ENCODE data around the gene LRRC47.

LRRC47 gene

DNA sequence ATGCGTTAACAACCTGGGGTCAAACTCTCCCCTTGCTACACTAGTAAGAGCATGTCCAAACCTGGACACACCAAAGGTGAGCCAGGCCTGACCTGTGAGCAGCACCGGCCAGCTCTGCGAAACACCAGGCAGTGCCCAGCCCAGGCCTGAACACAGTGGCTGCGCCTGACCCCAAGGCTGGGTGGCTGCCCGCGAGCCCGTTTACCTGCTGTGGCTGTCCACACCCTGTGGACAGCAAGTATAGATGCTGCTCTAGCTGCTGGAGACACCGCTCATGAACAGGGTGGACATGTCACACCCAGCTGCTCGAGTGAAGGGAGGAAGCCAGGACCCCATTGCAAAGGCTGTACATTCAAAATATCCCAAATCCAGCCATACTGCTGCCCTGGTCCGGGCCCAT is 51.7 kb downstream of the LRRC47 start:
- Histone ChIP-seq H3K9ac (ENCODE audit: low read depth, low read length) (0 out of 2 replicates have a peak overlapping the region, but pooled peaks have one; percentile 26), H3K4me3 (ENCODE audit: low read length) (0 out of 2 replicates have a peak overlapping the region, but pooled peaks have one; percentile 5), H3K9me3 (ENCODE audit: insufficient read depth, low read depth, low read length) (no peaks in the 10 kb centered on the region), H3K27me3 (ENCODE audit: insufficient read depth, low read length) (peaks cover 6% of the 10 kb centered on the region; the same call in 1 of the 2 replicates), H3K36me3 (ENCODE audit: insufficient read depth, low read length) (peaks cover 41% of the 10 kb centered on the region), H3K4me1 (ENCODE audit: insufficient read depth, low read length) (peaks cover 14% of the 10 kb centered on the region), H3K27ac (ENCODE audit: low read depth, low read length) (no peak overlapping the region)
- 92% methylated on average over 10 of the region's 10 CpGs for WGBS

- no peaks in the 10 kb centered on the region for H3K9me3 ChIP-seq (ENCODE audit: insufficient read depth, low read depth, low read length)
- peaks cover 50% of the 10 kb centered on the region for H3K36me3 ChIP-seq (ENCODE audit: insufficient read depth, low read length)
- H3K27me3 ChIP-seq (ENCODE audit: insufficient read depth, low read length), result no peaks in the 10 kb centered on the region
- H3K27ac ChIP-seq (ENCODE audit: low read depth, low read length), result no peak overlapping the region
- H3K9ac ChIP-seq (ENCODE audit: low read depth, low read length), result no peak overlapping the region
- WGBS, result 94% methylated on average over 12 of the region's 12 CpGs
- no peak overlapping the region for H3K4me3 ChIP-seq (ENCODE audit: low read length)
- H3K4me1 ChIP-seq (ENCODE audit: insufficient read depth, low read length), result peaks cover 14% of the 10 kb centered on the region
Measured at GRCh38 chr1:3743826-3744225, 52.5 kb downstream of the LRRC47 start.

GRCh38 chr1:3743421-3743820 is 52.9 kb downstream of the LRRC47 start:
- H3K9me3 ChIP-seq (ENCODE audit: insufficient read depth, low read depth, low read length), result no peaks in the 10 kb centered on the region
- no peak overlapping the region for H3K4me3 ChIP-seq (ENCODE audit: low read length)
- no peaks in the 10 kb centered on the region for H3K27me3 ChIP-seq (ENCODE audit: insufficient read depth, low read length)
- WGBS, result 93% methylated on average over 4 of the region's 4 CpGs
- peaks cover 54% of the 10 kb centered on the region for H3K36me3 ChIP-seq (ENCODE audit: insufficient read depth, low read length)
- peaks cover 14% of the 10 kb centered on the region for H3K4me1 ChIP-seq (ENCODE audit: insufficient read depth, low read length)
- H3K27ac ChIP-seq (ENCODE audit: low read depth, low read length), result no peak overlapping the region
- H3K9ac ChIP-seq (ENCODE audit: low read depth, low read length), result no peak overlapping the region

- Histone ChIP-seq H3K9ac (ENCODE audit: low read depth, low read length) (no peak overlapping the region), H3K36me3 (ENCODE audit: insufficient read depth, low read length) (peaks cover 61% of the 10 kb centered on the region), H3K9me3 (ENCODE audit: insufficient read depth, low read depth, low read length) (no peaks in the 10 kb centered on the region), H3K4me3 (ENCODE audit: low read length) (no peak overlapping the region), H3K27ac (ENCODE audit: low read depth, low read length) (no peak overlapping the region), H3K27me3 (ENCODE audit: insufficient read depth, low read length) (no peaks in the 10 kb centered on the region), H3K4me1 (ENCODE audit: insufficient read depth, low read length) (peaks cover 14% of the 10 kb centered on the region)
- 96% methylated on average over 24 of the region's 24 CpGs for WGBS
Measured at GRCh38 chr1:3742439-3743298, 53.6 kb downstream of the LRRC47 start.

DNA sequence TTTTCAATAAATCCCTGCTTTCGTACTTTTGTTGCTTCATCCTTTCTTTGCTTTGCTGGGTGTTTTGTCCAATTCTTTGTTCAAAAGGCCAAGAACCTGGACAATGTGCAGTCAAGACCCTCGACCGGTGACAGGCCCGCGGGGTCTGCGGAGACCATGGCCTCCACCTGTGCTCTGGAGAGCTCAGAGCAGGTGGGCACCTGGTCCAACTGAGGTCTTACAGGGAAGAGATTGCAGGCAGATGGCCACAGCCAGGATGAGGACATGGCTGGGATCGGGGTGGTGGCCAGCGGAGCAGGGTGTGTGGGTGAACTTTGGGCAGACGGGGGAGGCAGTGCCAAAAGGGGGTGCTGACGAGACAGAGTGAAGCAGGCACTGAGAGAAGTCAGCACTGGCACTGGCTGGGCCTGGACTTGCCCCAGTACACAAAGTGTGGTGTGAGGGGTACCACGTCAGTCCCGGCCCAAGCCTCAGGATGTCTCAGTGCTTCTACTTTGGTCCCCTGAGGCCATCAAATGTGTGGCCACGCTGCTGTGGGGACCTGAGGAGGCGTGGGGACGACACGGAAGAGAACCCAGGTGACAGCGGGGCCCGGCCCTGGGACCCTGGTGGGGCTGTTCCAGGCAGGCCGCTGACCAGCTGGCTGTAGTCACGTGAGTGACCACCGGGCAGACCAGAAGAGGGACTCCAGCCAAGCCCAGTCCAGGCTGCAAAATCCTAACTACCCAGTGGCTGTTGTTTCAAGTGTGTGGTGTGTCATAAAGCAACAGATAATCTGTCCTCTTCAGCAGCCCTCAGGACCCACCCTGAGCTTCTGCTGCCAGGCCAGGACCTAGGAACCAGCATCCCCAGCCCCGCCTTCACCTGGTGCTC is 54.5 kb downstream of the LRRC47 start:
- Histone ChIP-seq H3K27me3 (ENCODE audit: insufficient read depth, low read length) (no peaks in the 10 kb centered on the region), H3K4me3 (ENCODE audit: low read length) (no peak overlapping the region), H3K27ac (ENCODE audit: low read depth, low read length) (no peak overlapping the region), H3K36me3 (ENCODE audit: insufficient read depth, low read length) (peaks cover 68% of the 10 kb centered on the region), H3K9ac (ENCODE audit: low read depth, low read length) (no peak overlapping the region), H3K4me1 (ENCODE audit: insufficient read depth, low read length) (peaks cover 14% of the 10 kb centered on the region), H3K9me3 (ENCODE audit: insufficient read depth, low read depth, low read length) (no peaks in the 10 kb centered on the region)
- 96% methylated on average over 22 of the region's 22 CpGs for WGBS

DNA sequence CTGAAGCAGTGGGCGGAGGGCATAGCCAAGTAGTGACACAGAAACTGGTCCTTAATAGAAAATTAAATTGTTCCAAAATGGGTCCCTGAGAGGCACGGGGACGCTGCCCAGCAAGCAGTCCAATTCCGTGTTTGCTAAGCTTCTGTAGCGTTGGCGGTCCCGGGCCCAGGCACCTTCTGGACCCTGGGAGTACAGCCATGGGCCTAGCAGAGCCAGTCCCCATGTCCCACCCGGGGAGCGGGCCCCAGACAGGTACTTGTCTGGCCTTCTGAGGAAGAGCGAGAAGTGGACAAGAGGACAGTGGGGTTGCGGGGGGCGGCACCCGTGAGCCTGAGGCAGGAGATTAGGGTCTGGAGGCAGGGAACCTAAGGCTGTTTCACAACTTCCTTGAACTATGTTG is 55.5 kb downstream of the LRRC47 start:
- Histone ChIP-seq H3K4me3 (ENCODE audit: low read length) (no peak overlapping the region), H3K4me1 (ENCODE audit: insufficient read depth, low read length) (peaks cover 7% of the 10 kb centered on the region; the same call in 1 of the 2 replicates), H3K9me3 (ENCODE audit: insufficient read depth, low read depth, low read length) (no peaks in the 10 kb centered on the region), H3K27me3 (ENCODE audit: insufficient read depth, low read length) (no peaks in the 10 kb centered on the region), H3K9ac (ENCODE audit: low read depth, low read length) (no peak overlapping the region), H3K36me3 (ENCODE audit: insufficient read depth, low read length) (peaks cover 79% of the 10 kb centered on the region), H3K27ac (ENCODE audit: low read depth, low read length) (no peak overlapping the region)
- WGBS, result 96% methylated on average over 13 of the region's 13 CpGs

- no peak overlapping the region for H3K9ac ChIP-seq (ENCODE audit: low read depth, low read length)
- no peak overlapping the region for H3K27ac ChIP-seq (ENCODE audit: low read depth, low read length)
- WGBS, result 97% methylated on average over 9 of the region's 9 CpGs
- H3K4me1 ChIP-seq (ENCODE audit: insufficient read depth, low read length), result 0 out of 2 replicates have a peak, but pooled peaks cover under 1% of the 10 kb centered on the region
- H3K4me3 ChIP-seq (ENCODE audit: low read length), result no peak overlapping the region
- no peaks in the 10 kb centered on the region for H3K27me3 ChIP-seq (ENCODE audit: insufficient read depth, low read length)
- H3K36me3 ChIP-seq (ENCODE audit: insufficient read depth, low read length), result peaks cover 83% of the 10 kb centered on the region
- H3K9me3 ChIP-seq (ENCODE audit: insufficient read depth, low read depth, low read length), result no peaks in the 10 kb centered on the region
Measured at GRCh38 chr1:3740042-3740441, 56.3 kb downstream of the LRRC47 start.

DNA sequence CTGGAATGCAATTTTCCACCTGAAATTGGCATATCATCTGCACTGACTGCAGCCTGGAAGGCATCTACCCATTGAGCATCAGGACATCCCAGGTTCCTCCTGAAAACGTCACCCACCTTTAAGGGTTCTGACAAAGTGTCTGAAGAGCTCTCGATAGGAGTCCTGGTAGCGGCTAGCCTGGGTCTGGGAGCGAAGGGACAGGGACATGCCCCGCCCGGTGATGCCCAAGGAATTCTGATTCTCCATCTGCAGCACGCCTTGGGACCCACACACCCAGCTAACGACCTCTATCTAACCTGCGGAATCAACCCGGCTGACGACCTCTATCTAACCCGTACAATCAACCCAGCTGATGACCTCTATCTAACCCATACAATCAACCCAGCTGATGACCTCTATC is 57.4 kb downstream of the LRRC47 start:
- Histone ChIP-seq H3K9ac (ENCODE audit: low read depth, low read length) (no peak overlapping the region), H3K9me3 (ENCODE audit: insufficient read depth, low read depth, low read length) (no peaks in the 10 kb centered on the region), H3K4me1 (ENCODE audit: insufficient read depth, low read length) (no peaks in the 10 kb centered on the region; the same call in 1 of the 2 replicates), H3K27ac (ENCODE audit: low read depth, low read length) (no peak overlapping the region), H3K4me3 (ENCODE audit: low read length) (no peak overlapping the region), H3K27me3 (ENCODE audit: insufficient read depth, low read length) (no peaks in the 10 kb centered on the region), H3K36me3 (ENCODE audit: insufficient read depth, low read length) (peaks cover 86% of the 10 kb centered on the region)
- WGBS, result 96% methylated on average over 12 of the region's 12 CpGs

- H3K36me3 ChIP-seq (ENCODE audit: insufficient read depth, low read length), result peaks cover 66% of the 10 kb centered on the region
- no peak overlapping the region for H3K9ac ChIP-seq (ENCODE audit: low read depth, low read length)
- peaks cover 7% of the 10 kb centered on the region for H3K4me1 ChIP-seq (ENCODE audit: insufficient read depth, low read length)
- H3K9me3 ChIP-seq (ENCODE audit: insufficient read depth, low read depth, low read length), result no peaks in the 10 kb centered on the region
- H3K4me3 ChIP-seq (ENCODE audit: low read length), result no peak overlapping the region
- H3K27me3 ChIP-seq (ENCODE audit: insufficient read depth, low read length), result no peaks in the 10 kb centered on the region
- no peak overlapping the region for H3K27ac ChIP-seq (ENCODE audit: low read depth, low read length)
- 90% methylated on average over 14 of the region's 14 CpGs for WGBS
Measured at GRCh38 chr1:3736708-3737107, 59.6 kb downstream of the LRRC47 start.

DNA sequence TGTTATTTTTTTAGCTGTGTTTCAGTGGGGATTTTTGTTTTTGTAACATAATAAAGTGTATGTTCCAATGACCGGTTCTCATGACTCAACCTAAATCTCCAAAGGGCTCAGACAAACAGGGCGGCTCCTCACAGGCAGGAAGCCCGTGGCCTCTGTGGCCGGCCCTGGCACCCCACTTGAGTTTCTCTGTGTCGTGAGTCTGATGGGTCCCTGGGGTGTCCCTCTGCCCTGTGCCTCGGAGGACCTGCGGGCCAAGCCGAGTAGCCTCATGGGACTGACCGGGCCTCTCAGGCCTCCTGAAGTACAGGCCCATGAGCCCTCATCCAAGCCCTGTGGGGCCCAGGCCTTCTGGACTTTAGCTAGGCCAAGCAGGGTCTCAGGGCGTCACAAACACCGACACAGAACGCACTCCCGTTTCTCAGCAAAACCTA is 60.2 kb downstream of the LRRC47 start:
- Histone ChIP-seq H3K27ac (ENCODE audit: low read depth, low read length) (no peak overlapping the region), H3K9me3 (ENCODE audit: insufficient read depth, low read depth, low read length) (no peaks in the 10 kb centered on the region), H3K4me3 (ENCODE audit: low read length) (no peak overlapping the region), H3K4me1 (ENCODE audit: insufficient read depth, low read length) (peaks cover 7% of the 10 kb centered on the region), H3K27me3 (ENCODE audit: insufficient read depth, low read length) (no peaks in the 10 kb centered on the region), H3K36me3 (ENCODE audit: insufficient read depth, low read length) (peaks cover 60% of the 10 kb centered on the region), H3K9ac (ENCODE audit: low read depth, low read length) (no peak overlapping the region)
- 96% methylated on average over 13 of the region's 13 CpGs for WGBS

DNA sequence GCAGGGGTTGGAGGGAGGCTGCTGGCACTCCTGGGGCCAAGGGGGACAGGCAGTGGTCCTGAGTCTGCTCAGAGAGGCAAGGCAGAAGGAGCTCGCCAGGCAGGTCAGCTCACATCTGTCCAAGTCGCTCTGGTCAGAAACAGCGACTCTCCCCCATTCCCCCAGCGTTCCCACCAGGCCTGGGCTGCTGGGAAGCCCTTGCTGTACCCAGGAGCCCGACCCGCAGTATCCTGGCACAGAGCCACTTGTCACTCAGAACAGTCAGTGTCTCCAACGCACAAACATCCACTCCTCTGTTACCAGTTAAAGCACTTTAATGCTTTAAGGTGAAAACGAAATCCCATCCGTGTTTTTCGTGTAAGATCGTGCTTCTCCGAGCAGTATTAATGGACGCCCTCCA is 60.6 kb downstream of the LRRC47 start:
- Histone ChIP-seq H3K9ac (ENCODE audit: low read depth, low read length) (no peak overlapping the region), H3K36me3 (ENCODE audit: insufficient read depth, low read length) (peaks cover 55% of the 10 kb centered on the region), H3K9me3 (ENCODE audit: insufficient read depth, low read depth, low read length) (no peaks in the 10 kb centered on the region), H3K27ac (ENCODE audit: low read depth, low read length) (no peak overlapping the region), H3K4me1 (ENCODE audit: insufficient read depth, low read length) (peaks cover 7% of the 10 kb centered on the region), H3K27me3 (ENCODE audit: insufficient read depth, low read length) (no peaks in the 10 kb centered on the region), H3K4me3 (ENCODE audit: low read length) (no peak overlapping the region)
- WGBS, result 94% methylated on average over 13 of the region's 13 CpGs
